Tibial nerve (tissue), 4 donors: ENCODE data around the gene TOX2. TPM values are rescaled to one million over a fixed set of nuclear protein-coding genes. Genes with fewer than 3 reads are reported as not detected.

Source experiments
- DNase-seq, 2 donors: peaks; one replicate each; pipeline ENCODE4 v3.0.0-alpha.2; 2019; ENCODE audit warnings: low spot score in 2 of 2
- H3K27ac ChIP-seq, 4 donors: fragments of 200-600 bp; sonication (generic) in 3 of 4; one replicate each; pipeline ENCODE4 v1.5.1; 2017 to 2019; ENCODE audit warnings: mild to moderate bottlenecking in 1 of 4
- H3K27me3 ChIP-seq, 2 donors: fragments of 200-600 bp; sonication (generic) in 1 of 2; one replicate each; pipeline versions ENCODE4 v1.5.1 to v1.6.0; 2017 to 2019
- H3K36me3 ChIP-seq, 3 donors: fragments of 200-600 bp; sonication (generic); one replicate each; pipeline ENCODE4 v1.5.1; 2018 to 2019
- H3K4me1 ChIP-seq, 4 donors: fragments of 200-600 bp; sonication (generic) in 3 of 4; one replicate each; pipeline ENCODE4 v1.5.1; 2017 to 2019
- H3K4me3 ChIP-seq, 4 donors: fragments of 200-600 bp; sonication (generic) in 3 of 4; one replicate each; pipeline ENCODE4 v1.5.1; 2017 to 2019; ENCODE audit warnings: mild to moderate bottlenecking in 1 of 4, moderate library complexity in 1 of 4
- H3K9me3 ChIP-seq, 4 donors: fragments of 200-600 bp; sonication (generic) in 3 of 4; one replicate each; pipeline ENCODE4 v1.5.1; 2017 to 2019
- EP300 ChIP-seq, 2 donors: sonication (generic); formaldehyde crosslinking; IDR thresholded peaks; one replicate each; pipeline ENCODE4 v1.6.1; 2017; ENCODE audit warnings: antibody characterized with exemption in 2 of 2, mild to moderate bottlenecking in 1 of 2
- POLR2A ChIP-seq, 2 donors: fragments of 450-650 bp; IDR thresholded peaks; one replicate each; pipeline ENCODE4 v1.6.1; 2017; ENCODE audit warnings: antibody characterized with exemption in 2 of 2, mild to moderate bottlenecking in 2 of 2, moderate library complexity in 2 of 2
- WGBS, 2 donors: methylation state at CpG; one replicate each; pipeline ENCODE4 v1.1.5; 2018; 5-methylcytosine and 5-hydroxymethylcytosine counted together
- total RNA-seq, 4 donors: library from RNA; depleted of rRNA; stranded (reverse); fragments of >200 nt; gene quantifications; one replicate each; pipeline ENCODE4 v1.1.0, GENCODE V29; 2016
- TF ChIP-seq, protein P1 (sequence below), 5 experiments: fragments of 200-600 bp in 3 of 5; fragments of 450-650 bp in 2 of 5; sonication (generic) in 3 of 5; IDR thresholded peaks; one replicate each; pipeline ENCODE4 v1.5.1; 2016 to 2019; ENCODE audit warnings: antibody characterized with exemption in 5 of 5, mild to moderate bottlenecking in 3 of 5, moderate library complexity in 2 of 5

Gene TOX2
- total RNA-seq, 4 donors from 2014 or later: 1.3 to 3.3 (median 1.9) TPM

DNA sequence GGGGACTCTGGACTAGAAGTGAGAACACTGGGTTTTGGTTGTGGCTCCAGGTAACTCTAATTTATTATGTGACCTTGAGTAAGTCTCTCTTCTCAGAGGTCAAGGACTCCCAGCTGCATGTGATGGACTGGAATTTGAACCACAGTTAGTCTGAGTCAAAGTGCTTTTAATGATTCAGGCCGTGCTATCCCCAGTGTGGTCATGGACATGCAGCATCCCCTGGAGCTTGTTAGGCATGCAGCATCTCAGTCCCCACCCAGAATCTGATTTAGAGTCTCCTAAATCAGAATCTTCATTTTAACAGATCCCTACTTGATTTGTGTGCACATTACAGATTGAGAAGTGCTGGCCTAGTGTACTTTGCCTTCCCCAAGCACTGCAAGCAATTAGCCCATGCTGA, 74.2 kb downstream of the TOX2 start:
- Histone ChIP-seq H3K27ac (no peak overlapping the region), H3K27me3 (no peaks in the 10 kb centered on the region), H3K36me3 (no peaks in the 10 kb centered on the region), H3K4me3 (no peak overlapping the region), H3K4me1 (no peaks in the 10 kb centered on the region), H3K9me3 (peaks cover 0 to 3% (median 0%) of the 10 kb centered on the region in 4 donors)
- TF ChIP-seq EP300 (IDR thresholded peaks at IDR 0.05): no peak
- no peak for TF ChIP-seq POLR2A (IDR thresholded peaks at IDR 0.05)
- TF ChIP-seq, protein P1, sequence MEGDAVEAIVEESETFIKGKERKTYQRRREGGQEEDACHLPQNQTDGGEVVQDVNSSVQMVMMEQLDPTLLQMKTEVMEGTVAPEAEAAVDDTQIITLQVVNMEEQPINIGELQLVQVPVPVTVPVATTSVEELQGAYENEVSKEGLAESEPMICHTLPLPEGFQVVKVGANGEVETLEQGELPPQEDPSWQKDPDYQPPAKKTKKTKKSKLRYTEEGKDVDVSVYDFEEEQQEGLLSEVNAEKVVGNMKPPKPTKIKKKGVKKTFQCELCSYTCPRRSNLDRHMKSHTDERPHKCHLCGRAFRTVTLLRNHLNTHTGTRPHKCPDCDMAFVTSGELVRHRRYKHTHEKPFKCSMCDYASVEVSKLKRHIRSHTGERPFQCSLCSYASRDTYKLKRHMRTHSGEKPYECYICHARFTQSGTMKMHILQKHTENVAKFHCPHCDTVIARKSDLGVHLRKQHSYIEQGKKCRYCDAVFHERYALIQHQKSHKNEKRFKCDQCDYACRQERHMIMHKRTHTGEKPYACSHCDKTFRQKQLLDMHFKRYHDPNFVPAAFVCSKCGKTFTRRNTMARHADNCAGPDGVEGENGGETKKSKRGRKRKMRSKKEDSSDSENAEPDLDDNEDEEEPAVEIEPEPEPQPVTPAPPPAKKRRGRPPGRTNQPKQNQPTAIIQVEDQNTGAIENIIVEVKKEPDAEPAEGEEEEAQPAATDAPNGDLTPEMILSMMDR (IDR thresholded peaks at IDR 0.05): no peak
- WGBS, 2 donors: 55 to 67% methylated on average over 1 of the region's 1 CpG
- DNase-seq: no peak

DNA sequence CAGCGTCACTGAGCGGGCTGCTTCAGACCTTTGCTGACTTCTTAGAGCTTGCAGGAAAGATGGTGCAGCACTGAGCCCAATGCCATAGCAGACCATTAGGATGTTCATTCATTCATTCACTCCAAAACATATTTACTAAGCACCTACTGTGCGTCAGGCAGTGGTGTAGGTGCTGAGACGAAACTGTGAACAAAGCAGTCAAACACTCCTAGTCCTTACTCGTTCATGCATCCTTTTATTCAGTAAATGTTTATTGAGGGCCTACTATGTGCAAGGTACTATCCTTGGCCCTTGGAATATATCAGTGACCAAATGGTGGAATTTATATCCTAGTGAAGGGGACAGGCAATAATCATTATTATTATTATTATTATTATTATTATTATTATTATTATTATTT, 76.6 kb downstream of the TOX2 start:
- peaks cover 0 to 3% (median 0%) of the 10 kb centered on the region in 4 donors for H3K9me3 ChIP-seq
- no peak overlapping the region for H3K4me3 ChIP-seq
- 84 to 95% methylated on average over 5 of the region's 5 CpGs for WGBS, 2 donors
- no peaks in the 10 kb centered on the region for H3K27me3 ChIP-seq
- TF ChIP-seq POLR2A (IDR thresholded peaks at IDR 0.05) (no peak), EP300 (IDR thresholded peaks at IDR 0.05) (no peak)
- TF ChIP-seq, protein P1 (IDR thresholded peaks at IDR 0.05): no peak
- H3K36me3 ChIP-seq: no peaks in the 10 kb centered on the region
- H3K27ac ChIP-seq: no peak overlapping the region
- no peak for DNase-seq
- no peaks in the 10 kb centered on the region for H3K4me1 ChIP-seq

DNA sequence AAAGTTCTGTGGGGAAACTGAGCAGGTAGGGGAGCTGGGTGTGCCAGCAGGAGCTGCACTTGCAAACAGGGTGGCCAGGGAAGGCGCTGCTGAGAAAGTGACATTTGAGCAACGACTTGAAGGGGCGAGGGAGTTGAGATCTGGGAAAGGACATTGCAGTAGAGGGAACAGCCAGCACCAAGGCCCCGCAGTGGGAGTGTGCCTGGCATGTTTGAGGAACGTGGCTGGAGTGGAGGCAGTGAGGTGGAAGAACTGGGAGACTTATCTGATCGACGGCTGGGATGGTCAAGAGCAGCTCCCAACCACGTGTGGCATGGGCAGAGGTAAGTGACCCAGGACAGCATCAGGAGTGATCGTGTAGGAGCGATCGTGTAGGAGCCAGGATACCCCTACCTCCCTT, 77.3 kb downstream of the TOX2 start:
- no peaks in the 10 kb centered on the region for H3K4me1 ChIP-seq
- DNase-seq: no peak
- H3K27me3 ChIP-seq: no peaks in the 10 kb centered on the region
- H3K9me3 ChIP-seq: peaks cover 0 to 3% (median 0%) of the 10 kb centered on the region in 4 donors
- no peaks in the 10 kb centered on the region for H3K36me3 ChIP-seq
- WGBS, 2 donors: 80 to 81% methylated on average over 11 of the region's 11 CpGs
- H3K27ac ChIP-seq: no peak overlapping the region
- TF ChIP-seq EP300 (IDR thresholded peaks at IDR 0.05): no peak
- no peak for TF ChIP-seq POLR2A (IDR thresholded peaks at IDR 0.05)
- TF ChIP-seq, protein P1 (IDR thresholded peaks at IDR 0.05): no peak
- no peak overlapping the region for H3K4me3 ChIP-seq

DNA sequence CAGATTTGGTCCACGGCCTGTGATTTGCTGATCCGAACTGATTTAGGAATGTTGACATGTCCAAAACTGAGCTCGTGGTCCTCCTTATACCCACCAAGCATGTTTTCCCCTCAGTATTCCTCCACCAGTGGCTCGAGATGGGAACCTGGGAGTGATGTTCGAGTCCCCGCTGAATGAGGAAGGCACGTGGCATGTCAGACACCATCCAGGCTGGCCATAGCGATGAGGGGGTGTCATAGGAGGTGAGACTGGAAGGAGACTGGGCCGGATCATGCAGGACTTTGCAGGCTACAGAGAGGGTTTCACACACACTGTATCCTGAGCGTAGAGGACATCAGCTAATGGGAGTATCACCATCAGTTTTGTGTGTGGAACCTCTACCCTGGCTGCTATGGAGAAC, 78.2 kb downstream of the TOX2 start:
- Histone ChIP-seq H3K36me3 (no peaks in the 10 kb centered on the region), H3K27me3 (no peaks in the 10 kb centered on the region), H3K27ac (no peak overlapping the region), H3K9me3 (peaks cover 0 to 3% (median 0%) of the 10 kb centered on the region in 4 donors), H3K4me1 (no peaks in the 10 kb centered on the region), H3K4me3 (no peak overlapping the region)
- TF ChIP-seq POLR2A (IDR thresholded peaks at IDR 0.05) (no peak), EP300 (IDR thresholded peaks at IDR 0.05) (no peak)
- TF ChIP-seq, protein P1 (IDR thresholded peaks at IDR 0.05): no peak
- no peak for DNase-seq
- WGBS, 2 donors: 89 to 91% methylated on average over 10 of the region's 10 CpGs

DNA sequence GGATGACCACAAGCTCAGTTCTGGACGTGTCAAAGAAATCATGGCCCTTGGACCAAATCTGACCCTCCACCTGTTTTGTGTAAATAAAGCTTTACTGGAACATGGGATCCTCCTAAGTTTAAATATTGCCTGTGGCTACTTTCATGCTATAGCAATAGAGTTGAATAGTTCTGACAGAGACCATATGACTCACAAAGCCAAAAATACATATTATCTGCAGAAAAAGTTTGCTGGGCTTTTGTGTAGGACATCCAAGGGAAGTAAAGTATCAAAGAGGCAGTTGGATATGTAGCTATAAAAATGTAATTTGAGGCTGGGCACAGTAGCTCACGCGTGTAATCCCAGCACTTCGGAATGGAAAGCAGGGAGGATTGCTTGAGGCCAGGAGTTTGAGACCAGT, 78.9 kb downstream of the TOX2 start:
- peaks cover 0 to 3% (median 0%) of the 10 kb centered on the region in 4 donors for H3K9me3 ChIP-seq
- H3K36me3 ChIP-seq: no peaks in the 10 kb centered on the region
- 77 to 89% methylated on average over 4 of the region's 4 CpGs for WGBS, 2 donors
- TF ChIP-seq POLR2A (IDR thresholded peaks at IDR 0.05) (no peak), EP300 (IDR thresholded peaks at IDR 0.05) (no peak)
- H3K4me3 ChIP-seq: no peak overlapping the region
- no peak for DNase-seq
- H3K27ac ChIP-seq: no peak overlapping the region
- no peaks in the 10 kb centered on the region for H3K27me3 ChIP-seq
- H3K4me1 ChIP-seq: no peaks in the 10 kb centered on the region
